Right cardiac atrium (tissue), 5 donors: ENCODE results near the gene SLC36A1. TPM values are rescaled to one million over a fixed set of nuclear protein-coding genes. Genes with fewer than 3 reads are reported as not detected.
"Not testable (repeated sequence)": the region's sequence is repeated elsewhere in the genome, so short reads cannot be mapped to it uniquely, and the experiment has no call there.

ENCODE experiments used
- ATAC-seq, 2 donors: fragments of 200-7000 bp; cut with Tn5 transposase; one replicate each; pipeline versions ENCODE4 v1.8.0 to v1.9.1; 2020; ENCODE audit warnings: moderate library complexity in 2 of 2, mild to moderate bottlenecking in 1 of 2
- DNase-seq, 3 donors: peaks; one replicate each; pipeline ENCODE4 v3.0.0-alpha.2; 2020
- H3K27ac ChIP-seq: one replicate; pipeline ENCODE4 v1.5.1; 2013; ENCODE audit warnings: mild to moderate bottlenecking, low read length, control low read depth, moderate library complexity
- H3K27me3 ChIP-seq: one replicate; pipeline ENCODE4 v1.6.1; 2013; ENCODE audit not compliant: control insufficient read depth, insufficient read depth
- H3K4me1 ChIP-seq: one replicate; pipeline ENCODE4 v1.6.1; 2013; ENCODE audit warnings: low read length; ENCODE audit not compliant: control insufficient read depth, insufficient read depth
- H3K4me3 ChIP-seq: one replicate; pipeline ENCODE4 v1.5.1; 2013; ENCODE audit warnings: low read length, control low read depth
- H3K9me3 ChIP-seq: one replicate; pipeline ENCODE4 v1.6.1; 2013; ENCODE audit warnings: low read length; ENCODE audit not compliant: control insufficient read depth
- WGBS: extraction: QIAGEN DNeasy Blood & Tissue Kit; methylation state at CpG from one replicate; pipeline ENCODE4 v1.1.7; 2013; 5-methylcytosine and 5-hydroxymethylcytosine counted together
- intact Hi-C, 4 donors: fragments of 100-400 bp; cut with DNase I; formaldehyde crosslinking; loops; one replicate each; pipeline versions ENCODE4 v1.11.0 to v1.14.0; 2022 to 2023
- polyA plus RNA-seq: library from polyadenylated mRNA; stranded (reverse); fragments of 200-250 nt; gene quantifications from one replicate; pipeline ENCODE4 v1.2.3, GENCODE V29; 2013
- total RNA-seq, 4 donors: library from RNA; stranded (reverse); fragmentation: NEBNext Ultra II Directional; extraction: Animal tissue kit (Norgen Biotek cat#: 25700); gene quantifications; one replicate each; pipeline ENCODE4 v1.2.1, GENCODE V29; 2021
- donor health status: healthy with polysubstance abuse.
- donor health status: DM: no; HTN: yes; CAD: no.
- donor health status: DM: no; HTN: no; CAD: no.
- donor health status: DM: no; HTN: yes; CAD: no; lungs with severe emphysema.
- donor health status: DM: yes; HTN: yes; CAD: no.

SLC36A1 gene
- total and polyA plus RNA-seq, 5 donors: 1.3 to 6.2 (median 4.5) TPM

DNA sequence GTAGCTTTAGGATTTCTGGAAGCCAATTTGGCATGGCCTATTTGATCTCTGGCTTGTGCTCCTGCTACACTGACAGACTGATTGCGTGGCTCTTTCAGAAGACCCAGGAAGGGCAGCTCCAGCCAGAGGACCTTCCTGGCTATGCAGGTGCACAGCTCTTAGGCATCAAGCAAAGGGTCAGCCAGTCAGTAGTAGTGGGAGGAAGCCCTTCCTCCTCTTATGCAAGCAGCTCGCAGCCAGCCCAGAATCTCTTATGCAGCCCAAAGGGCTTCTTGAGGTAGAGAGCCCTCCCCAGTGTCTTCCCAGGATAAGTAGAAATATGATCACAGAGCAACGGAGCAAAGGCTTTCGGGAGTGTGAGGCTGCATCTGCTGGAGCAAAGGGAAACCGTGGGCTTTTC, 43.2 kb downstream of the SLC36A1 start:
- Histone ChIP-seq H3K4me1 (no peaks in the 10 kb centered on the region), H3K27me3 (no peaks in the 10 kb centered on the region), H3K4me3 (no peak overlapping the region), H3K9me3 (no peaks in the 10 kb centered on the region), H3K27ac (no peak overlapping the region)
- intact Hi-C loops: no loop called here
- DNase-seq (no peak), ATAC-seq (no peak)
- 73% methylated on average over 5 of the region's 5 CpGs for WGBS

DNA sequence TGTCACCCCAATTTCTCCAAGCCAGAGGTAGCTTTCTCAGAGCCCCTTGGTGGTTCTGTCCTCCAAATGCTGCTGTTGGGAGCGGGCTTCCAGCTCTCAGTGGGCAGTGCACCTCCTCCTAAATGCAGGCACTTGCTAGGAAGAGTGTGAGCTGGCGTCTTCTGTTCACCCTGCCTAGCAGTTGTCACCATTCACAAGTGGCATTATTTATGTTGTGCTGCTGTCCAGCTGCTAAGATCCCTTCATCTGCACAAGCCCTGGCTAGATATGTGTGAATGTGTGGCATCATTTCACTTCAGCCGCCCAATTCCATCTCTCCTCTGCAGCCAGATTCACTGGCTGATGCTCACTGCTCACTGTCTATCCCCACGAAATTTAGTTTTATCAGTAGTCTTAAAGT, 43.7 kb downstream of the SLC36A1 start:
- no peak for ATAC-seq
- 81% methylated on average over 4 of the region's 4 CpGs for WGBS
- intact Hi-C loops: no loop called here
- no peak for DNase-seq
- Histone ChIP-seq H3K4me1 (no peaks in the 10 kb centered on the region), H3K27ac (no peak overlapping the region), H3K9me3 (no peaks in the 10 kb centered on the region), H3K27me3 (no peaks in the 10 kb centered on the region), H3K4me3 (no peak overlapping the region)

DNA sequence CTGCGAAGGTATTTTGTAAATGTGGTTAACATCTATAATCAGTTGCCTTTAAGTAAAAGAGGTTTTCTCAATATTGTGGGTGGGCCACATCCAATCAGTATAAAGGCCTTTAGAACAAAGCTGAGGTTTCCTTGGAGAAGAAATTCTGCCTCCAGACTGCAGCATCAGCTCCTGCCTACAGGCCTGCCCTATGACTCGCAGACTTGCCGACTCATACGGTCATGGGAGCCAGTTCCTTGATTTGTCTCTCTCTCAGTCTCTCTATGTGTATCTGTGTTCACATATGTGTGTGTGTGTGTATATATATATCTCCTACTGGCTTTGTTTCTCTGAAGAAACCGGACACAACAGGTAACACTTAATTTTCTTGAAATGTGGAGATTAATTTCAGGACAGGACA, 45.3 kb downstream of the SLC36A1 start:
- intact Hi-C loops: no loop called here
- Histone ChIP-seq H3K27ac (no peak overlapping the region), H3K4me3 (no peak overlapping the region), H3K4me1 (no peaks in the 10 kb centered on the region), H3K9me3 (no peaks in the 10 kb centered on the region), H3K27me3 (no peaks in the 10 kb centered on the region)
- ATAC-seq (peak; percentile 53 to 68), DNase-seq (peak in 1 of 3 donors; percentile 50)
- 83% methylated on average over 5 of the region's 5 CpGs for WGBS

DNA sequence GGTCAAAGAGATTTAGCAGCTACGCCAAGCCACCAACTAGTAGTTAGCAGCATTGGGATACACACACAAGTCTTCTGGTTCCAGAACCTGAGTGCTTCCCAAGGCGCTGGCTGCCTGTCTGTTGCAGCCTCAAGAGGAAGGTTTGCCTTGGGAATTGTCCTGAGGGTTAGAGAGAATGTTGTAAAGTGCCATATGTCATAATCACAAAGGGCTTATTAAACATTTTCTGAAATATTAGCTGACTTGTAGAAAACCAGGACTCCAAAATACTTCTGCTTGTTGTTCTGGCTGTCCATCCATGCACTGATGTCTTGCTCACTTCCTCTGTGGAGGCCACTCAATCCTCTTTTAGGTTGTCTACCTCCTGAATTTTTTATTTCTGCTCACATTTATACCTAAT, 46.3 kb downstream of the SLC36A1 start:
- Histone ChIP-seq H3K27me3 (no peaks in the 10 kb centered on the region), H3K4me3 (no peak overlapping the region), H3K9me3 (no peaks in the 10 kb centered on the region), H3K4me1 (no peaks in the 10 kb centered on the region), H3K27ac (peak overlapping the region; percentile 42)
- intact Hi-C loops: no loop called here
- peak; percentile 41 to 47 for ATAC-seq
- WGBS: 84% methylated on average over 2 of the region's 2 CpGs
- no peak for DNase-seq

DNA sequence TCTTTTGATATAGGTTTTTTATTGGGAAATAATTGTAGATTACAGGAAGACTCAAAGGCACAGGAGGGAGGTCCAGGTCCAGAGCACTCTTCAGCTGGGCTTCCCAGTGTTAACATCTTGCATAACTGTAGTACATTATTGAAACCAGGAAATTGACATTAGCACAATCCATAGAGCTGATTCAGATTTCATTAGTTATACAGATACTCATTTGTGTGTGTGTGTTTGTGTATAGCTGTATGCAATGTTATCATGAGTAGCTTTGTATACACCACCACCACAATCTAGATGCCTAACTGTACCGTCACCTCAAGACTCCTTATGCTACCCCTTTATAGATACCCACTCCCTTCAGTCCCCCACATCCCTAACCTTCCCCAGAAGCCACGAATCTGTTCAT, 47.9 kb downstream of the SLC36A1 start:
- DNase-seq (no peak), ATAC-seq (no peak)
- Histone ChIP-seq H3K4me1 (no peaks in the 10 kb centered on the region), H3K9me3 (no peaks in the 10 kb centered on the region), H3K27me3 (no peaks in the 10 kb centered on the region), H3K27ac (no peak overlapping the region), H3K4me3 (no peak overlapping the region)
- WGBS: 92% methylated on average over 2 of the region's 2 CpGs
- intact Hi-C loops: no loop called here

DNA sequence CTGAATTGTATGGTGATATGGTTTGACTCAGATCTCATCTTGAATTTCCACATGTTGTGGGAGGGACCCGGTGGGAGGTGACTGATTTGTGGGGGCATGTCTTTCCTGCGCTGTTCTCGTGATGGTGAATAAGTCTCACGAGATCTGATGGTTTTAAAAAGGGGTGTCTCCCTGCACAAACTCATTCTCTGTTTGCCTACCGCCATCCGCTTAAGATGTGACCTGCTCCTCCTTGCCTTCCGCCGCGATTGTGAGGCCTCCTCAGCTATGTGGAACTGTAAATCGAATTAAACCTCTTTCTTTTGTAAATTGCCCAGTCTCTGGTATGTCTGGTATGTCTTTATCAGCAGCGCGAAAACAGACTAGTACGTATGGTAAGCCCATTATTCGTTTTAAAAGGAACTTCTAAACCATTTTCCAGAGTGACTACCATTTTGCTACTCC, 48.7 kb downstream of the SLC36A1 start:
- Histone ChIP-seq H3K4me3 (no peak overlapping the region), H3K9me3 (no peaks in the 10 kb centered on the region), H3K27ac (no peak overlapping the region), H3K27me3 (no peaks in the 10 kb centered on the region), H3K4me1 (no peaks in the 10 kb centered on the region)
- intact Hi-C loops: no loop called here
- no peak for DNase-seq
- 60% methylated on average over 14 of the region's 14 CpGs for WGBS
- no peak for ATAC-seq

DNA sequence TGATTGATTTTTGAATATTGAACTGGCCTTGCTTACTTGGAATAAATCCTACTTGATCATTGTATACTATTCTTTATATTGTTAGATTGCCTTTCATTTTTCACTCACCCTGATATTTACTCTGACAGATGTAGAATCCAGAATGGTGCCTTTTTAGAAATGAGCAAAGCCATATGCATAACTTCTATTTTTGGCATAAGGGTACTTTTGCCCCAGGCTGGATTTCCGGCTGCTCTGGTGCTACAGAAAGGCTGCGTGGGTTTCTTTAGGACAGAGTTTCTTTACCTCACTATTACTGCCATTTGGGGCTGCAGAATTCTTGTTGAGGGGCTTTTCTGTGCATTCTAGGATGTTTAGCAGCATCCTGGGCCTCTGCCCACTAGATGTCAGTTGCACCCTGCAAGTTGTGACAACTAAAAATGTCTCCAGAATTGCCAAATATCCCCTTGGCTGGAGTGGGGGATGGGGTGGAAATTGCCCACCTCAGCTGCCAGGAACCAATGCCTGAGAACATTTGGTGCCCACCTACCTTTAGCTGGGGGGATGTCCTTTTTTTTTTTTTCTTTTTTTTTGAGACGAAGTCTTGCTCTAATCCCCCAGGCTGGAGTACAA, 50.1 kb downstream of the SLC36A1 start:
- ATAC-seq: no peak
- Histone ChIP-seq H3K27ac (no peak overlapping the region), H3K4me3 (no peak overlapping the region), H3K27me3 (no peaks in the 10 kb centered on the region), H3K4me1 (no peaks in the 10 kb centered on the region), H3K9me3 (no peaks in the 10 kb centered on the region)
- intact Hi-C loops: no loop called here
- no peak for DNase-seq
- WGBS: 82% methylated on average over 3 of the region's 3 CpGs

DNA sequence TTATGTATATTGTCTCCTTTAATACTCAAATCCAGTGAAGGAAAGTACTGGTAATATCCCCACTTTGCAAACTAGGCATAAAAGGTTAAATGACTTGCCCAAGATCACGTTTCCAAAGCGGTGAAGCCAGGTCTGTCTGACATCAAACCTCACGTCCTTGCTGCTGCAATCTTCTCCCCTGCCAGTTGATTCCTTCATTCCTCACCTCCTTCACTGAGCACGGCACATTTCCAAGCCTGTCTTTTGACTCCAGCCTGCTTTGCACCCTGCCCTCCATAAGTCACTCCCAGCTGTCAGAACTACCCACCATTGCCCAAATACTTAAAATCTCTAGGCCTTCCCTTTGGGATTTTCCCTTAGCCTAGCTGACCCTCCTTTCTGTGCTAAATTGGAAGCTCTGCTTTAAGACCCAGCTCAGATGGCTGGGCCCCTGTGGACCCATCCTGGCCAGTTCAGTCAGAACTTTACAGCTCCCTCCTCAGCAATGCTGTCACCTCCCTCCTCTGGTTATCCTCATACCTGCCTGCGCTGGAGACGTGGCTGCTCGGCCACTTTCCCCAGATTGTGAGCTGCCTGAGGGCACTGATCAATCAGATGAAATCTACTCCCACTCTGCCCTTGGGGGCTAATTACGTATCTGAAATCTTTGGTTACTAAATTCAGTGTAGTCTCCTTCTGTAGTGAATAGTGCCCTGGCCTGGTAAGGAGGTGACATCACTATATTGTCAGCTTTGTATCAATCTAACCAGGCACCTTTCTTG, 51.2 kb downstream of the SLC36A1 start:
- H3K9me3 ChIP-seq: no peaks in the 10 kb centered on the region
- ATAC-seq (no peak), DNase-seq (no peak)
- no peaks in the 10 kb centered on the region for H3K27me3 ChIP-seq
- intact Hi-C loops: no loop called here
- H3K27ac ChIP-seq: no peak overlapping the region
- H3K4me1 ChIP-seq: no peaks in the 10 kb centered on the region
- no peak overlapping the region for H3K4me3 ChIP-seq
- 73% methylated on average over 8 of the region's 8 CpGs for WGBS

DNA sequence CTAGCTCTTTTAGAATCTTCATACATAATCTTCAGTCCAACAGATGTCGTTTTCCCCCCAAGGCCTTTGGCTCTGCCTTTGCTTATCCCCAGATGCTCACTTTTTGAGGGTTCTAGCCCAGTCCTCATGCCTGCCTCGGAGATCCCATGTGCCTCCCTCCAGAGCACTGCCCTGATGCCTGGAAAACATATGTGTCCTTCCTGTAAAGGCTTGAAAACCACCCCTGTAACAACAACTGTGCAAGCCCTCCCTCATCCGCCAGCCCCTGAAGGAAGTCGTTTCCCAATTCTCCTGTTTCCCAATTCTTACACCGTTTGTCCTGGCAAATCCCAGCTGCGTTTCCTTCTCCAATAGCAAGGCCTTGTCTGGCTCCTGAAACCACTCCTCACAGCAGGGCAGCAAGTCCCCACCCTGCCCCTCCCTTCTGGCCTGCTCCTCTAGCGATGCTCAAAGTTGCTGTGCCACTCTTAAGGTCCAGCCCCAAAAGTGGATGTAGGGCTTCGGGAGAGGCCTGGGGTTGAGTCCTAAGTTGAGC, 52.2 kb downstream of the SLC36A1 start:
- H3K27ac ChIP-seq: no peak overlapping the region
- no peak overlapping the region for H3K4me3 ChIP-seq
- peak; percentile 40 to 50 for ATAC-seq
- H3K9me3 ChIP-seq: no peaks in the 10 kb centered on the region
- no peaks in the 10 kb centered on the region for H3K27me3 ChIP-seq
- H3K4me1 ChIP-seq: no peaks in the 10 kb centered on the region
- WGBS: 74% methylated on average over 8 of the region's 8 CpGs
- no peak for DNase-seq
- intact Hi-C loops: loop anchor here (5.0 to 10.0 kb wide), 3 partner anchors 52 to 185 kb away; partner anchors contain the start of gene SLC36A1 (in 4 of the 4)

DNA sequence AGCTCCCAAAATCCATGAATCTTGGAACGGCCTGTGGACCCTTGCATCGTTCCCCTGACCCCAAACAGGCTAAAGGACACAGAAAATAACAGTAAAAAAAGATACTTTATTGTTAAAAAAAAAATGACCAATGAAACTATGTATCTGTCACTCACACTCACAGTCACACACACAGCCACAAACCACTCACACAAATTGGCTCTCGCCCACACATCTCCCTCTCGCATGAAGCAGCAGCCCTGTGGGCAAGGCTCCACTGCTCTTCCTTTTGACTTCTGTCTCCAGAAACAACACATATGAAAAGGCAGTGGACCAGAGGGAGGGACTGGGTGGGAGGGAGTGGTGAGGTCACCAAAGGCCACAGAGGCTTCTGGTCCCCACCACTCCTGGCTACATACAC, 56.6 kb downstream of the SLC36A1 start:
- intact Hi-C loops: loop anchor here (5.0 to 10.0 kb wide), 3 partner anchors 57 to 189 kb away; partner anchors contain the start of gene SLC36A1 (in 4 of the 4)
- 81% methylated on average over 4 of the region's 4 CpGs for WGBS
- no peak for DNase-seq
- Histone ChIP-seq H3K27me3 (no peaks in the 10 kb centered on the region), H3K27ac (no peak overlapping the region), H3K9me3 (no peaks in the 10 kb centered on the region), H3K4me1 (no peaks in the 10 kb centered on the region), H3K4me3 (no peak overlapping the region)
- no peak for ATAC-seq

DNA sequence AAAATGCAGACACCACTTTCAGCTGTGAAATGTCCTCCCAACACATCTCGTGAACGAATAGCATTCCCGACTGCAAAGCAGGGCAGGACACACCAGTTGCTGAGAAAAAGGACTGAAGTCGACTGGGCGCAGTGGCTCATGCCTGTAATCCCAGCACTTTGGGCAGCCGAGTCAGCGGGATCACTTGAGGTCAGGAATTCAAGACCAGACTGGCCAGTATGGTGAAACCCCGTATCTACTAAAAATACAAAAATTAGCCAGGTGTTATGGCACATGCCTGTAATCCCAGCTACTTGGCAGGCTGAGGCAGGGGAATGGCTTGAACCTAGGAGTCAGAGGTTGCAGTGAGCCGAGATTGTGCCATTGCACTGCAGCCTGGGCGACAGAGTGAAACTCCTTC, 60.9 kb downstream of the SLC36A1 start:
- WGBS: 86% methylated on average over 10 of the region's 10 CpGs
- H3K4me1 ChIP-seq, H3K9me3 ChIP-seq, DNase-seq, H3K27ac ChIP-seq, H3K27me3 ChIP-seq, ATAC-seq, H3K4me3 ChIP-seq: not testable (repeated sequence)
- intact Hi-C loops: loop anchor here in 2 of 4 donors (10.0 kb wide), 2 partner anchors 64 to 194 kb away; partner anchors contain the start of gene SLC36A1 (in 1 of the 2)
